HK-2 (cell line): ENCODE measurements around the gene LDAF1.
"Not testable (repeated sequence)": the region's sequence is repeated elsewhere in the genome, so short reads cannot be mapped to it uniquely, and the experiment has no call there.

ENCODE experiments used
- DNase-seq: peaks from one replicate; pipeline ENCODE4 v3.0.0-alpha.2; 2018; ENCODE audit not compliant: unreplicated experiment

LDAF1 gene

DNA sequence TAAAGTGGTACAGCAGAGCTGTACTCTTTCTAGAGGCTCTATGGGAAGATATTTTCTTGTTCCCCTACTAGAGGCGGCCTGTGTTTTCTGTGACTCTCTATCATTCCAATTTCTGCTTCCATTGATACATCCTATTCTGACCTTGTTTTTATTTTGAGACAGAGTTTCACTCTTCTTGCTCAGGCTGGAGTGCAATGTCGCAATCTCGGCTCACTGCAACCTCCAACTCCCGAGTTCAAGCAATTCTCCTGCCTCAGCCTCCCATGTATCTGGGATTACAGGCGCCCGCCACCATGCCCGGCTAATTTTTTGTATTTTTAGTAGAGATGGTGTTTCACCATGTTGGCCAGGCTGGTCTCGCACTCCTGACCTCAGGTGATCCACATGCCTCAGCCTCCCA is 36.9 kb downstream of the LDAF1 start:
- DNase-seq: not testable (repeated sequence)

DNA sequence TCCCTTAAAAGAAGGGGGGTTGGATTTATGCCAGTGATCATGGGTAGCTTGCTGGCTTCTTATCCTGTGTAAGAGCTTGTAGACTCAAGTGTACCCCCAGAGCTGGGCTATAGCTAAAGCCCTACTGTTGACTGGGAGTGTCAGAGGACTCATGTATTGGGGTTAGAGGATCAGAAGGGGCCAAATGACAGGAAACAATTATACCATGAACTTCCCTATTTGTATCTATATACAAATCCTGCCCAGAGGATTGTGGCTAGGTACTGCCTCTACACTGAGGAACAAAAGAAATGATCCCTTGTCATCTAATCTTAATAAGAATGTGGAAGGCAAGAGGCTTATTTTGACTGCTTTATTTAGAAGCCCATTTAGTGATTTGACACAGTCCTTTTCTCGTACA is 38.6 kb downstream of the LDAF1 start:
- DNase-seq: no peak

- no peak for DNase-seq
Observed at GRCh38 chr16:21197621-21198020, 39.1 kb downstream of the LDAF1 start.

DNA sequence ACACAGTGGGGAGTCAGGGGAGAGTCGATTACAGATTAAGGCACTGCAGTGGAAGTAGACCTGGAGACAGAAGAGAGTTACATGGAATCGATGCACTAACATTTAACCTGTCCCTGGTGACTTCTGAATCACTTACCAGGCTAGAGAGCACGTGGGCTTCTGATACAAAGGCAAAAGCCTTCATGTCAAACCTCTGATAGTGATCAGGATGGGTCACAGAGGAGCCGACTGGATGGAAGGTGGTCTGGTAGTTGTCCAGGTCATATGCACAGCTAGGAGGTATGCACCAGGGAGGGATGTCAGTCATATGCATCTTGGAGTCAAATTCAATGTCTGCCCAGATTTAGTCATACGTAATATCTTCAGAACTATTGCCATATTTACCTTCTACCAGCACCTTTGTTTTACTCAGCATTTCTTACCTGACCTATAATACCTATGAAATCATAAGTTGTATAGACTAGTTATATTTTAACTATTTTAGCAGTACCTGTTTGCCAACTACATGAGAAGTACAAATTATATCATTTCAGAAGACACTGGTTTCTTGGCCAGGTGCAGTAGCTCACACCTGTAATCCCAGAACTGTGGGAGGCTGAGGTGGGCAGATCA is 41.2 kb downstream of the LDAF1 start:
- no peak for DNase-seq

- no peak for DNase-seq
Observed at GRCh38 chr16:21203155-21203797, 44.8 kb downstream of the LDAF1 start.

DNA sequence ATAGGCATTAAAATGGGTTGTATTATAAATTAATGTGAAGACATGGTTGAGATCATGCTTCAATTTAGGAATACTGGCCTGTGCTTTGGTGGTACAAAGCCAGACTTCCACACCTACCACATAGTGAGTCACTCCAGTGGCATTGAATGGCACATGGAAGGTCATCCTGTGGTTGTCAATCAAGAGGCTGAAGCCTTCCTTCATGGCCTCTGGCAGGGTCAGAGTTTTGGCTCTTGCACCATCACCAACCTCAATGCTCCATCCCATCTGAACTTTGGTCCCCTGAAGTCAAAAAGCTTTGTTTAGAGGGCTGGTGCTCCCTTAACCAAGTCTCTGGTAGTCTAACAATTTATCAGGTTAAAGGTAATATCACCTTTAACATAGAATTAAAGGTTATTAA is 46.8 kb downstream of the LDAF1 start:
- no peak for DNase-seq

DNA sequence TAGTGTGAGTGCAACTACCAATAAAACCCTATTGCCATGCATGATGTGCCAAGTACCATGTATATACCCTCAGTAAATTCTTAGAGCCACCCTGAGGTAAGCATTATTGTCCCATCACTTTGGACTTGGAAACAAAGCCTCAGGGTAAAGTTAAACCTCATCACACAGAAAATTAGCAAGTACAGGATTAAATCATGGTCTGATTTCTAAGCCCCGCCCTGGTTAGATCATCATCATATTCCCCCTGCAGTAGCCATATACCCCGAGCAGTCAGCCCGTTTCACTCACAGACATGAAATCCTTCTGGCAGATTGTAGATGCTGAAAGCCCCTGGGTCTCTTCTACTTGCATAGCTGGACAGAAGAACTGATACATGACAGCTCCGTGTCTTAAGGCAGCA is 48.1 kb downstream of the LDAF1 start:
- DNase-seq: no peak

- no peak for DNase-seq
Observed at GRCh38 chr16:21208446-21209230, 50.2 kb downstream of the LDAF1 start.

GRCh38 chr16:21211486-21211885 is 53.0 kb downstream of the LDAF1 start, which contains the start of gene ZP2:
Gene ZP2, minus strand, starts transcription at chr16:21211574. Its CDS starts 27 bp downstream, at chr16:21211547.
- no peak for DNase-seq

- no peak for DNase-seq
Observed at GRCh38 chr16:21214086-21214485, 55.6 kb downstream of the LDAF1 start.

DNA sequence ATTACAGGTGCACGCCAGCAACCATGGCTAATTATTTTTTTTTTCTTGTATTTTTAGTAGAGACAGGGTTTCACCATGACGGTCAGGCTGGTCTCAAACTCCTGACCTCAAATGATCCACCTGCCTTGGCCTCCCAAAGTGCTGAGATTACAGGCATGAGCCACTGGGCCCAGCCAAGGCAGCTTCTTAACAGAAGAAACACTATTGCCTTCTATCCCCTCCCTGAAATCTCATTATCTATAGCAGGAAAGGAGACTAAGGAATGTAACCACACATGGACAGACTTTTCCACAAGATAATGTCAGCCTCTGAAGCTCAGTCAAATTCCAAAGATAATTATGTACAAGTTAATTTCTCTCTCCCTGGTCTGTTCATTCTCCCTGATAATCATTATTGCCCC is 58.6 kb downstream of the LDAF1 start:
- no peak for DNase-seq

- no peak for DNase-seq
Observed at GRCh38 chr16:21218153-21218552, 59.7 kb downstream of the LDAF1 start.

- no peak for DNase-seq
Observed at GRCh38 chr16:21219551-21219950, 61.1 kb downstream of the LDAF1 start.

- DNase-seq: peak; percentile 27
Observed at GRCh38 chr16:21222495-21223337, 64.2 kb downstream of the LDAF1 start.

- DNase-seq: no peak
Observed at GRCh38 chr16:21223787-21224186, 65.3 kb downstream of the LDAF1 start.

GRCh38 chr16:21224800-21225199 is 66.3 kb downstream of the LDAF1 start:
- DNase-seq: no peak

DNA sequence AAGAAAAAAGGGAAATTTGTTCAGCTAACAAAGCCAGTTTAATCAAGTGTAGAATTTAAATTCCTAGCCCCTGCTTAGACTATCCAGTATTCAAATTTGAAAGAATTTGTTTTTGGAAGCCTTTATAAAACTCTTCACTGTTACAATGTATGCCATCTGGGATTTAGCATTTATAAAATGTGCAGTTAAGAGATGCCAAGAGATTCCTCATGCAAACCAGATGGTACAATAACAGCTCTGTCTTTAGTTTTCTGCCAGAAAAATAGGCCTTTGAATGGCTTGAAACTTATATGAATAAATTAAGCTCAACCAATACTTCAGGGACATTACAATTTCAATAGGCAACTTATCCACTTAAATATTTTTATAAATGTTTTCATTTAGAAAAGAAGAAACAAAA is 68.3 kb downstream of the LDAF1 start:
- no peak for DNase-seq

- no peak for DNase-seq
Observed at GRCh38 chr16:21227866-21228265, 69.4 kb downstream of the LDAF1 start.

GRCh38 chr16:21228361-21228872 is 69.9 kb downstream of the LDAF1 start:
- DNase-seq: no peak
